Heart right ventricle (tissue), 16 donors: Measurements from ENCODE around the gene CCL24. TPM values are rescaled to one million over a fixed set of nuclear protein-coding genes. Genes with fewer than 3 reads are reported as not detected.
A peak's percentile ranks its signal among the peaks of the same experiment; 100 is the strongest.
"Not testable (repeated sequence)": the region's sequence is repeated elsewhere in the genome, so short reads cannot be mapped to it uniquely, and the experiment has no call there.

Experiments
- ATAC-seq, 8 donors: fragments of 200-7000 bp; cut with Tn5 transposase; one replicate each; pipeline ENCODE4 v1.9.1; 2020; ENCODE audit warnings: mild to moderate bottlenecking in 8 of 8, moderate library complexity in 8 of 8, moderate number of reproducible peaks in 1 of 8
- DNase-seq, 2 donors: peaks; one replicate each; pipeline ENCODE4 v3.0.0-alpha.2; 2020
- H3K27ac ChIP-seq, 10 donors: fragments of 200-600 bp; sonication (generic) in 2 of 10; one replicate each; pipeline versions ENCODE4 v1.5.0 to v1.8.0; 2020 to 2022; ENCODE audit warnings: mild to moderate bottlenecking in 3 of 10
- H3K27me3 ChIP-seq, 7 donors: fragments of 200-600 bp; one replicate each; pipeline ENCODE4 v1.8.0; 2021 to 2022; ENCODE audit warnings: mild to moderate bottlenecking in 2 of 7
- H3K36me3 ChIP-seq, 9 donors: fragments of 200-600 bp; sonication (generic) in 1 of 9; one replicate each; pipeline versions ENCODE4 v1.5.0 to v1.8.0; 2020 to 2022; ENCODE audit warnings: mild to moderate bottlenecking in 2 of 9
- H3K4me1 ChIP-seq, 9 donors: fragments of 200-600 bp; sonication (generic) in 1 of 9; one replicate each; pipeline versions ENCODE4 v1.5.0 to v1.8.0; 2020 to 2022; ENCODE audit warnings: mild to moderate bottlenecking in 4 of 9
- H3K4me3 ChIP-seq, 10 donors: fragments of 200-600 bp; sonication (generic) in 2 of 10; one replicate each; pipeline versions ENCODE4 v1.5.0 to v1.8.0; 2020 to 2022; ENCODE audit warnings: mild to moderate bottlenecking in 7 of 10, moderate library complexity in 2 of 10
- H3K9me3 ChIP-seq, 11 donors: fragments of 200-600 bp in 10 of 11; sonication (generic) in 2 of 11; one replicate each; pipeline versions ENCODE4 v1.5.0 to v1.8.0; 2013 to 2022; ENCODE audit warnings: mild to moderate bottlenecking in 2 of 11, control low read depth in 1 of 11, moderate library complexity in 1 of 11
- WGBS, 2 donors: extraction: QIAGEN DNeasy Blood & Tissue Kit; methylation state at CpG; one replicate each; pipeline ENCODE4 v1.1.7; 2013; ENCODE audit warnings: inconsistent platforms in 1 of 2; 5-methylcytosine and 5-hydroxymethylcytosine counted together
- intact Hi-C, 10 donors: fragments of 100-400 bp; cut with DNase I; formaldehyde crosslinking; loops; one replicate each; pipeline versions ENCODE4 v1.11.1 to v1.14.2; 2022
- polyA plus RNA-seq, 2 donors: library from polyadenylated mRNA; stranded (reverse); fragments of 200-250 nt; gene quantifications; one replicate each; pipeline ENCODE4 v1.2.3, GENCODE V29; 2013
- total RNA-seq, 10 donors: library from RNA; stranded (reverse); fragmentation: NEBNext Ultra II Directional in 3 of 10; extraction: Animal tissue kit (Norgen Biotek cat#: 25700) in 3 of 10; gene quantifications; one replicate each; pipeline versions ENCODE4 v1.2.1 to v1.2.4, GENCODE V29; 2021 to 2023
- TF ChIP-seq, protein P1 (sequence below), 9 donors: fragments of 200-600 bp; sonication (generic) in 2 of 9; IDR thresholded peaks; one replicate each; pipeline versions ENCODE4 v1.5.0 to v1.8.0; 2021 to 2022; ENCODE audit warnings: antibody characterized with exemption in 9 of 9, mild to moderate bottlenecking in 5 of 9, moderate library complexity in 1 of 9
- donor health status: Arrhythmogenic right ventricular cardiomyopathy.
- donor health status: ischemic (EF 13 %, LVEDD 7.1; RV severe dilation, severe dysfunction).
- donor health status: healthy with polysubstance abuse.
- donor health status: DM: no; HTN: yes; CAD: no.
- donor health status: DM: no; HTN: no; CAD: no.
- donor health status: ischemic (EF 25% LVEDD 6.9; RV normal size, moderate dysfunction).
- donor health status: ischemic (EF 25% LVEDD 5.7; RV mildly dilated, moderate dysfunction).
- donor health status: healthy.
- donor health status: DM: yes; HTN: yes; CAD: no.
- donor health status: Ischemic cardiomyopathy.
- donor health status: ischemic (EF 35%, LVEDD 5.7; RV mildly dilated, moderate dysfunction).
- donor health status: nonischemic (EF 11% LVEDD 7.7; RV severe dilation, severe dysfunction).
- donor health status: DM: yes; HTN: yes; CAD: no.
- donor health status: PGD.
- donor health status: ischemic (EF 29% LVEDD 5.4; RV normal size, mild dysfunction).
- donor health status: nonischemic (EF 23%, LVEDD 6.1; RV moderate dilation, normal function).

CCL24 gene
- total and polyA plus RNA-seq, 12 donors = 0.13 to 1.9 (median 0.64) TPM; not detected in 6

DNA sequence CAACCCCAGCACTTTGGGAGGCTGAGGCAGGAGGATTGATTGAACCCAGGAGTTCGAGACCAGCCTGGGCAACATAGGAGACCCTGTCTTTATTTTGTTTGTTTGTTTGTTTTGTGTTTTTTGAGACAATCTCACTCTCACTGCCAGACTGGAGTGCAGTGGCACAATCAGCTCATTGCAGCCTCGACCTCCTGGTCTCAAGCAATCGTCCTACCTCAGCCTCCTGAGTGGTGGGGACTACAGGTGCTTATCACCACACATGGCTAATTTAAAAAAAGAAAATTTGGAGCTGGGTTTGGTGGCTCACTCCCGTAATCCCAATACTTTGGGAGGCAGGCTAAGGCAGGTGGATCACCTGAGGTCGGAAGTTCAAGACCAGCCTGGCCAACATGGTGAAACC is 30.6 kb upstream of the CCL24 start:
- TF ChIP-seq, protein P1, sequence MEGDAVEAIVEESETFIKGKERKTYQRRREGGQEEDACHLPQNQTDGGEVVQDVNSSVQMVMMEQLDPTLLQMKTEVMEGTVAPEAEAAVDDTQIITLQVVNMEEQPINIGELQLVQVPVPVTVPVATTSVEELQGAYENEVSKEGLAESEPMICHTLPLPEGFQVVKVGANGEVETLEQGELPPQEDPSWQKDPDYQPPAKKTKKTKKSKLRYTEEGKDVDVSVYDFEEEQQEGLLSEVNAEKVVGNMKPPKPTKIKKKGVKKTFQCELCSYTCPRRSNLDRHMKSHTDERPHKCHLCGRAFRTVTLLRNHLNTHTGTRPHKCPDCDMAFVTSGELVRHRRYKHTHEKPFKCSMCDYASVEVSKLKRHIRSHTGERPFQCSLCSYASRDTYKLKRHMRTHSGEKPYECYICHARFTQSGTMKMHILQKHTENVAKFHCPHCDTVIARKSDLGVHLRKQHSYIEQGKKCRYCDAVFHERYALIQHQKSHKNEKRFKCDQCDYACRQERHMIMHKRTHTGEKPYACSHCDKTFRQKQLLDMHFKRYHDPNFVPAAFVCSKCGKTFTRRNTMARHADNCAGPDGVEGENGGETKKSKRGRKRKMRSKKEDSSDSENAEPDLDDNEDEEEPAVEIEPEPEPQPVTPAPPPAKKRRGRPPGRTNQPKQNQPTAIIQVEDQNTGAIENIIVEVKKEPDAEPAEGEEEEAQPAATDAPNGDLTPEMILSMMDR (IDR thresholded peaks at IDR 0.05) = no peak
- 94 to 97% methylated on average over 5 of the region's 5 CpGs for WGBS, 2 donors
- Histone ChIP-seq H3K27me3 (no peaks in the 10 kb centered on the region), H3K4me1 (peaks cover 0 to 23% (median 8%) of the 10 kb centered on the region in 9 donors), H3K4me3 (no peak overlapping the region), H3K27ac (no peak overlapping the region), H3K9me3 (no peaks in the 10 kb centered on the region), H3K36me3 (no peaks in the 10 kb centered on the region)
- intact Hi-C loops = no loop called here
- ATAC-seq (no peak), DNase-seq (no peak)

DNA sequence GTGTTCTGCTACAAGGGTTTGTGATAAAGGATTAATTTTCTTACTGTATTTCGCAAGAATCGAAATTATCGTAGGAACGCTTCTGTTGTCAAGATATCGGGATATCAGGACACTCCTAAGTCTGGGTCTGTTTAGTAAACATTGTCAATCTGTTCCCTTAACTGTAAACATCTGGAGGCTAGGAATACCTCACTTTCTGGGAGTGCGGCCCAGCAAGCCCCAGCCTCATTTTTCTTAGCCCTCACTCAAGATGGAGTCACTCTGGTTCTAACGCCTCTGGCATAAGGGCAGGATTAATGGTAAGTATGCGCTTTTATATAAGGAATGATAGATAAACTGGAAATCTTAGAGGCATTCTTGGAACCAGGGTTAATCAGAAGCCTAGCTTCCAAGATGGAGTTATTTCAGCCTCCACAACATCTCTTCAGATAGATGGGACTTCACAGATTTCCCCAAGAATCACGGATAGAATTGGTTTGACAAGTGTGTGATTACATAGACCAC is 30.1 kb upstream of the CCL24 start:
- Histone ChIP-seq H3K36me3 (no peaks in the 10 kb centered on the region), H3K27me3 (no peaks in the 10 kb centered on the region), H3K4me3 (no peak overlapping the region), H3K27ac (peak overlapping the region in 2 of 10 donors; percentile 41 to 65), H3K4me1 (peaks cover 0 to 23% (median 8%) of the 10 kb centered on the region in 9 donors), H3K9me3 (no peaks in the 10 kb centered on the region)
- intact Hi-C loops = no loop called here
- 92 to 93% methylated on average over 9 of the region's 9 CpGs for WGBS, 2 donors
- DNase-seq (no peak), ATAC-seq (no peak)
- TF ChIP-seq, protein P1 (IDR thresholded peaks at IDR 0.05) = no peak

DNA sequence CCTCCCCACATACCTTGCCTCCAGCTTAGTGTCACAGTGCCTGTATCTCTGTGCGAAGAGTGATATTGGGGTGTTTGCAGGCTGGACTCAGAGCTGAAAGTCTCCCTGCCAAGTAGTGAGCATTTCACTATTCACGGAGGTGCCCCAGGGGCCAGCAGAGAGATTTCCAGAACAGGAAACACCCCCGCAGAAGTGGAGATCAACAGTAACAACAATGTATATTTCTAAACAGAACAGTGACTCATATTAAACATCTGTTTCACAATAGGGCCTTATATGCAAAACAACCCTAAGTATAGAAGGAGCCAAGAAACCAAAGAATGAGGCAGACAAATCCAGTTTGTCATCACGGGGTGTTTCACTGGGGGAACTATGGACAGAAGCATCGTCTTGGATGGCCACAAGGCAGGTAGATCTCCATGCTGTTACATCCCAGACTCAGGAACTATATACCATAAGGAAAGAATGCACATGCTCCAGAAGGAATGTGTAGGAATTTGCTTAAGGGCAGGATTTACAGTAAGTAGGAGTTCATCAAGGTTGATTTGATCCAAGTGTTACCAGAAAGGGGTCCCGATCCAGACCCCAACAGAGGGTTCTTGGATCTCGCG is 29.3 kb upstream of the CCL24 start:
- Histone ChIP-seq H3K27ac (peak overlapping the region in 4 of 10 donors; percentile 25 to 80 (median 50)), H3K27me3 (no peaks in the 10 kb centered on the region), H3K9me3 (no peaks in the 10 kb centered on the region), H3K36me3 (no peaks in the 10 kb centered on the region), H3K4me1 (peaks cover 0 to 19% (median 8%) of the 10 kb centered on the region in 9 donors), H3K4me3 (no peak overlapping the region)
- ATAC-seq (peak in 7 of 8 donors; percentile 12 to 80 (median 68)), DNase-seq (peak in 1 of 2 donors; percentile 21)
- TF ChIP-seq, protein P1 (IDR thresholded peaks at IDR 0.05) = no peak
- 46 to 58% methylated on average over 8 of the region's 8 CpGs for WGBS, 2 donors
- intact Hi-C loops = no loop called here

DNA sequence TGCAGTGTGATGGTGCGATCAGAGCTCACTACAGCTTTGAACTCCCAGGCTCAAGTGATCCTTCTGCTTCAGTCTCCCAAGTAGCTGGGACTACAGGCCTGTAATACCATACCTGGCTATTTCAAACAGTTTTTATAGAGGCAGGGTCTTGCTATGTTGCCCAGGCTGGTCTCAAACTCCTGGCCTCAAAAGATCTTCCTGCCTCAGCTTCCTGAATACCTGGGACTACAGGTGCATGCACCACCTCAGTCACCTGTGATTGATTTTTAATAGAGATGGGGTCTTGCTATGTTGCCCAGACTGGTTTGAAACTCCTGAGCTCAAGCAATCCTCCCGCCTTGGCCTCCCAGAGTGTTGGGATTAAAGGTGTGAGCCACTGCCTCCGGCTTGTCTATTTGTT is 26.4 kb upstream of the CCL24 start:
- Histone ChIP-seq H3K4me1 (peaks cover 0 to 22% (median 8%) of the 10 kb centered on the region in 9 donors), H3K9me3 (no peaks in the 10 kb centered on the region), H3K4me3 (no peak overlapping the region), H3K27ac (no peak overlapping the region), H3K36me3 (no peaks in the 10 kb centered on the region), H3K27me3 (no peaks in the 10 kb centered on the region)
- intact Hi-C loops = no loop called here
- ATAC-seq (no peak), DNase-seq (no peak)
- 95 to 97% methylated on average over 3 of the region's 3 CpGs for WGBS, 2 donors
- TF ChIP-seq, protein P1 (IDR thresholded peaks at IDR 0.05) = no peak

DNA sequence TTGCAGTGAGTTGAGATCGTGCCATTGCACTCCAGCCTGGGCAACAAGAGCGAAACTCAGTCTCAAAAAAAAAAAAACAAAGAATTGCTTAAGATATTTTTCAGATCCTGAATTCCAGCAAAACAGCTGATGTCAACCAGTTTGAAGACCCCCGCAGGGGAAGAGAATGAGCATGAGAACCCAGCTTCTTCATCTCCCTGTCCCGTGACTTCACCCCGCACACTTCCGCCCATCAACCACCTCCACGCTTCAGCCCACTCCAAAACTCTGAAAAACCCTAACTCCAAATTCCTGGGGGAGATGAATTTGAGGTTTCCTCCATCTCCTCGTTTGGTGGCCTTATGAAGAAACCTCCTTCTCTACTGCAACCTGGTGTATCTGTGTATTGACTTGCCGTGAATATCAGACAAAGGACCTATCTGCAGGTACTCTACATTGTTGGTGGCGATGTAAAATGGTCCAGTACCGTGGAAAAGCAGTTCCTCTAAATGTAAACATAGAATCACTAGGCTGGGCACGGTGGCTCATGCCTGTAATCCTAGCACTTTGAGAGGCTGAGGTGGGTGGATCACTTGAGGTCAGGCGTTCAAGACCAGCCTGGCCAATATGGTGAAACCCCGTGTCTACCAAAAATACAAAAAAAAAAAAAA is 24.8 kb upstream of the CCL24 start:
- H3K27ac ChIP-seq, intact Hi-C loops, ATAC-seq, DNase-seq, H3K9me3 ChIP-seq, H3K4me3 ChIP-seq, H3K27me3 ChIP-seq, H3K36me3 ChIP-seq: not testable (repeated sequence)
- H3K4me1 ChIP-seq = peaks cover 0 to 21% (median 8%) of the 10 kb centered on the region in 9 donors
- 85 to 88% methylated on average over 14 of the region's 14 CpGs for WGBS, 2 donors
